GM20000 (cell line): Measurements from ENCODE around the gene MAN2B2.

ENCODE experiments used
- DNase-seq: peaks from one replicate; pipeline ENCODE4 v3.0.0; 2012; ENCODE audit warnings: low spot score
- CTCF ChIP-seq: IDR thresholded peaks from 2 replicates; pipeline ENCODE4 v1.5.1; 2012; ENCODE audit warnings: mild to moderate bottlenecking, control low read depth; ENCODE audit errors: extremely low read depth, missing control alignments

MAN2B2 gene

GRCh38 chr4:6535706-6536105, 39.3 kb upstream of the MAN2B2 start:
- DNase-seq: no peak
- TF ChIP-seq CTCF: no peak

- DNase-seq: no peak
- no peak for TF ChIP-seq CTCF
Measured at GRCh38 chr4:6538111-6538510, 36.9 kb upstream of the MAN2B2 start.

- DNase-seq: no peak
- TF ChIP-seq CTCF: no peak
Measured at GRCh38 chr4:6538575-6538974, 36.4 kb upstream of the MAN2B2 start.

GRCh38 chr4:6539009-6539764, 35.8 kb upstream of the MAN2B2 start:
- TF ChIP-seq CTCF: no peak
- no peak for DNase-seq

- TF ChIP-seq CTCF: no peak
- no peak for DNase-seq
Measured at GRCh38 chr4:6540879-6541278, 34.1 kb upstream of the MAN2B2 start.

- DNase-seq: no peak
- no peak for TF ChIP-seq CTCF
Measured at GRCh38 chr4:6541789-6542188, 33.2 kb upstream of the MAN2B2 start.

GRCh38 chr4:6542951-6543350, 32.0 kb upstream of the MAN2B2 start:
- no peak for TF ChIP-seq CTCF

More at GRCh38 chr4:6542951-6543350, 32.0 kb upstream of the MAN2B2 start:
- DNase-seq: no peak
